CD14-positive monocyte (primary cell): ENCODE measurements around the gene CNTNAP5. TPM values are rescaled to one million over a fixed set of nuclear protein-coding genes. Genes with fewer than 3 reads are reported as not detected.

ENCODE experiments used
- DNase-seq, 3 donors: peaks; one replicate each; pipeline ENCODE4 v3.0.0-alpha.2; 2011 to 2022
- H2AFZ ChIP-seq: 2 replicates; pipeline ENCODE4 v1.6.0; 2012; ENCODE audit warnings: mild to moderate bottlenecking, low read depth, low read length, inconsistent platforms; ENCODE audit not compliant: insufficient read depth, poor library complexity, severe bottlenecking
- H3K27ac ChIP-seq, 2 donors: 1 replicate in 1 of 2; 2 replicates in 1 of 2; pipeline ENCODE4 v1.5.1; 2012 to 2013; ENCODE audit warnings: low read length in 2 of 2, control low read depth in 1 of 2, inconsistent platforms in 1 of 2, low read depth in 1 of 2, mild to moderate bottlenecking in 1 of 2
- H3K27me3 ChIP-seq, 2 donors: one replicate each; pipeline versions ENCODE4 v1.6.0 to v1.6.1; 2011 to 2013; ENCODE audit warnings: low read length in 2 of 2; ENCODE audit not compliant: control insufficient read depth in 2 of 2, insufficient read depth in 2 of 2
- H3K36me3 ChIP-seq, 2 donors: replicated peaks in 1 of 2; 1 replicate in 1 of 2; 2 replicates in 1 of 2; pipeline versions ENCODE4 v1.5.1 to v1.6.1; 2012 to 2013; ENCODE audit warnings: low read length in 2 of 2, control low read depth in 1 of 2, inconsistent platforms in 1 of 2, mild to moderate bottlenecking in 1 of 2; ENCODE audit not compliant: insufficient read depth in 2 of 2, control insufficient read depth in 1 of 2
- H3K4me1 ChIP-seq, 2 donors: 1 replicate in 1 of 2; 2 replicates in 1 of 2; pipeline versions ENCODE4 v1.5.1 to v1.6.1; 2012 to 2013; ENCODE audit warnings: low read length in 2 of 2, control low read depth in 1 of 2, inconsistent platforms in 1 of 2, mild to moderate bottlenecking in 1 of 2, moderate library complexity in 1 of 2; ENCODE audit not compliant: insufficient read depth in 2 of 2, control insufficient read depth in 1 of 2
- H3K4me2 ChIP-seq: replicated peaks from 2 replicates; pipeline ENCODE3; 2012; ENCODE audit warnings: low read length, moderate library complexity, mild to moderate bottlenecking; ENCODE audit not compliant: poor library complexity, severe bottlenecking; ENCODE audit errors: extremely low read depth
- H3K4me3 ChIP-seq, 3 experiments: fragments of 200-600 bp in 1 of 3; sonication (generic) in 1 of 3; replicated peaks in 1 of 3; 1 replicate in 2 of 3; 2 replicates in 1 of 3; pipeline ENCODE4 v1.5.1; 2011 to 2013; ENCODE audit warnings: low read length in 3 of 3, mild to moderate bottlenecking in 3 of 3, control low read depth in 2 of 3, low read depth in 2 of 3, inconsistent platforms in 1 of 3, moderate library complexity in 1 of 3
- H3K79me2 ChIP-seq: 2 replicates; pipeline ENCODE4 v1.6.0; 2012; ENCODE audit warnings: mild to moderate bottlenecking, control low read depth, inconsistent platforms, low read length, moderate library complexity; ENCODE audit not compliant: insufficient read depth
- H3K9ac ChIP-seq: 2 replicates; pipeline ENCODE4 v1.6.0; 2017; ENCODE audit warnings: low read length, mild to moderate bottlenecking; ENCODE audit not compliant: insufficient read depth, poor library complexity, severe bottlenecking
- H3K9me3 ChIP-seq, 2 donors: replicated peaks in 1 of 2; 1 replicate in 1 of 2; 2 replicates in 1 of 2; pipeline versions ENCODE4 v1.5.1 to v1.6.1; 2012 to 2013; ENCODE audit warnings: low read length in 2 of 2, control low read depth in 1 of 2; ENCODE audit not compliant: control insufficient read depth in 1 of 2, insufficient read depth in 1 of 2
- H4K20me1 ChIP-seq: 2 replicates; pipeline ENCODE4 v1.6.0; 2012; ENCODE audit warnings: mild to moderate bottlenecking, low read length, control low read depth, moderate library complexity; ENCODE audit not compliant: insufficient read depth
- H3K27ac Mint-ChIP-seq, 7 donors: one replicate each; pipeline ENCODE4 v1.8.0; 2020; ENCODE audit warnings: mild to moderate bottlenecking in 7 of 7, mixed read lengths in 7 of 7, moderate library complexity in 6 of 7, inconsistent platforms in 2 of 7
- H3K27me3 Mint-ChIP-seq, 3 donors: one replicate each; pipeline ENCODE4 v1.8.0; 2021 to 2022; ENCODE audit warnings: low read depth in 3 of 3, mild to moderate bottlenecking in 3 of 3, mixed read lengths in 3 of 3, moderate library complexity in 3 of 3, inconsistent platforms in 1 of 3
- H3K36me3 Mint-ChIP-seq, 2 donors: one replicate each; pipeline ENCODE4 v1.8.0; 2020; ENCODE audit warnings: mixed read lengths in 2 of 2, inconsistent platforms in 1 of 2, mild to moderate bottlenecking in 1 of 2
- H3K4me1 Mint-ChIP-seq: one replicate; pipeline ENCODE4 v1.8.0; 2020; ENCODE audit warnings: mild to moderate bottlenecking, mixed read lengths
- H3K4me3 Mint-ChIP-seq, 2 donors: one replicate each; pipeline ENCODE4 v1.8.0; 2020; ENCODE audit warnings: mild to moderate bottlenecking in 2 of 2, mixed read lengths in 2 of 2, moderate library complexity in 1 of 2
- H3K9me3 Mint-ChIP-seq, 7 donors: one replicate each; pipeline ENCODE4 v1.8.0; 2020 to 2022; ENCODE audit warnings: mixed read lengths in 7 of 7, mild to moderate bottlenecking in 6 of 7, moderate library complexity in 6 of 7, inconsistent platforms in 2 of 7
- WGBS: methylation state at CpG from one replicate; pipeline ENCODE4 v1.1.5; 2013; ENCODE audit warnings: missing lambda C conversion rate; ENCODE audit not compliant: insufficient coverage; 5-methylcytosine and 5-hydroxymethylcytosine counted together
- intact Hi-C, 2 donors: fragments of 100-400 bp; cut with micrococcal nuclease; formaldehyde crosslinking; loops; one replicate each; pipeline versions ENCODE4 v1.15.0 to v1.15.1; 2023
- polyA plus RNA-seq, 3 donors: library from polyadenylated mRNA; depleted of rRNA in 1 of 3; unstranded in 2 of 3; stranded (reverse) in 1 of 3; fragments of 300-500 nt in 2 of 3; fragments of >200 nt in 1 of 3; fragmentation: Illumina TruSeq in 2 of 3; gene quantifications; 1 replicate in 2 of 3; 2 replicates in 1 of 3; pipeline ENCODE4 v1.2.3, GENCODE V29; 2012 to 2021
- TF ChIP-seq, protein P1 (sequence below): fragments of 200-600 bp; IDR thresholded peaks from one replicate; pipeline ENCODE4 v1.8.0; 2022; ENCODE audit warnings: antibody characterized with exemption, mild to moderate bottlenecking

Gene CNTNAP5
- polyA plus RNA-seq, 3 donors, result not detected

DNA sequence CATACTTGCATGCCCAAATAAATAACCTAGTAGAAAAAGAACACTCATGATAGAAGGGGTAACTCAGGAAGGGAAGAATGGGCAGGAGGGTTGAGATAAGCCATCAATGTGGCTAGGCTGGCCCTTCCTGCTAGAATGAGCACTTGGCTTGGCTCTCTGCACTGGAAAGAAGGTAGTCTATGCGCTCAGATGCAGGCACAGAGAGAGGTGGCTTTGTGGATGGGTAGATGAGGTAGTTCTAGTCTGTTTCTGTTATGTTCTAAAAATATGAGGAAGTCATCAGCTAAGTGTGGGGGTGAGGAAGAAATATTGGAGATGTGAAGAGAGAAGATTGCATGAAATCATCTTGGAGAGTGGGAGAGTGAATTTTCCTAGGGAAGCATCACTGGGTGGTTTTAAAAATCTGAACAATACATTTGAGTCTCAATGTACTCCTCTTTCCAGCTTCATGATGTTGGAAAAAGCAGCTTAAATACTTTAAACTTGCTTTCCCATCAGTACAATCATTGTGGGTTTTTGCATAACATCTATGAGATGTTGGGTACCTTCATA, 357.1 kb downstream of the CNTNAP5 start:
- no peak overlapping the region for H3K9ac ChIP-seq
- no peak overlapping the region for H3K27ac ChIP-seq
- no peaks in the 10 kb centered on the region for H3K36me3 ChIP-seq
- H3K4me3 ChIP-seq, result no peak overlapping the region
- no peaks in the 10 kb centered on the region for H3K4me1 Mint-ChIP-seq
- no peak overlapping the region for H3K4me2 ChIP-seq
- TF ChIP-seq, protein P1, sequence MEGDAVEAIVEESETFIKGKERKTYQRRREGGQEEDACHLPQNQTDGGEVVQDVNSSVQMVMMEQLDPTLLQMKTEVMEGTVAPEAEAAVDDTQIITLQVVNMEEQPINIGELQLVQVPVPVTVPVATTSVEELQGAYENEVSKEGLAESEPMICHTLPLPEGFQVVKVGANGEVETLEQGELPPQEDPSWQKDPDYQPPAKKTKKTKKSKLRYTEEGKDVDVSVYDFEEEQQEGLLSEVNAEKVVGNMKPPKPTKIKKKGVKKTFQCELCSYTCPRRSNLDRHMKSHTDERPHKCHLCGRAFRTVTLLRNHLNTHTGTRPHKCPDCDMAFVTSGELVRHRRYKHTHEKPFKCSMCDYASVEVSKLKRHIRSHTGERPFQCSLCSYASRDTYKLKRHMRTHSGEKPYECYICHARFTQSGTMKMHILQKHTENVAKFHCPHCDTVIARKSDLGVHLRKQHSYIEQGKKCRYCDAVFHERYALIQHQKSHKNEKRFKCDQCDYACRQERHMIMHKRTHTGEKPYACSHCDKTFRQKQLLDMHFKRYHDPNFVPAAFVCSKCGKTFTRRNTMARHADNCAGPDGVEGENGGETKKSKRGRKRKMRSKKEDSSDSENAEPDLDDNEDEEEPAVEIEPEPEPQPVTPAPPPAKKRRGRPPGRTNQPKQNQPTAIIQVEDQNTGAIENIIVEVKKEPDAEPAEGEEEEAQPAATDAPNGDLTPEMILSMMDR, result no peak
- 89% methylated on average over 1 of the region's 1 CpG for WGBS
- no peaks in the 10 kb centered on the region for H3K4me1 ChIP-seq
- no peaks in the 10 kb centered on the region for H3K79me2 ChIP-seq
- H3K27ac Mint-ChIP-seq, result no peak overlapping the region
- H2AFZ ChIP-seq, result no peak overlapping the region
- intact Hi-C loops, result no loop called here
- DNase-seq, result no peak
- H3K9me3 ChIP-seq, result no peaks in the 10 kb centered on the region
- H3K27me3 ChIP-seq, result no peaks in the 10 kb centered on the region
- no peaks in the 10 kb centered on the region for H3K36me3 Mint-ChIP-seq
- peaks cover 0 to 1% (median 0%) of the 10 kb centered on the region in 7 donors for H3K9me3 Mint-ChIP-seq
- peaks cover 0 to 3% (median 0%) of the 10 kb centered on the region in 3 donors for H3K27me3 Mint-ChIP-seq
- H4K20me1 ChIP-seq, result no peaks in the 10 kb centered on the region
- H3K4me3 Mint-ChIP-seq, result no peak overlapping the region

DNA sequence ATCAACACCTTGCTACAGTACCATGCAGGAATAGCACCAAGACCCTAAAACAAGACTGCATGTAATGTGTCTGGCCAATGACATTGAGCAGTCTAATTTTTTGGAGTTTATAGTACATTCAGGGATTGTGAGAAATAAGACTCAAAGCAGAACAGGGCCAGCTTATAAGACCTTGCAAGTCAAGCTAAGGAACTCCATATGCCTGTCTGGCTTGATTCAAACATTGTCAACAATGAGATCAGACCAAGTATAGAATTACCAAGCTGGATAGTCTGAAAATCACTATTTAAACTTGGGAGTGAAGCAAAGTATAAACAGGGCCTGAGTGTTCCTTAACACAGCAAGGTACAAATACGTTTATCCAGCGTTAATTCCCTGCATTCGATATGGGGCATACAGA, 370.9 kb downstream of the CNTNAP5 start:
- H3K36me3 ChIP-seq, result no peaks in the 10 kb centered on the region
- no peaks in the 10 kb centered on the region for H3K4me1 ChIP-seq
- no peaks in the 10 kb centered on the region for H3K27me3 Mint-ChIP-seq
- no peak overlapping the region for H2AFZ ChIP-seq
- H3K27me3 ChIP-seq, result no peaks in the 10 kb centered on the region
- H3K36me3 Mint-ChIP-seq, result no peaks in the 10 kb centered on the region
- intact Hi-C loops, result no loop called here
- no peaks in the 10 kb centered on the region for H3K4me1 Mint-ChIP-seq
- no peak overlapping the region for H3K9ac ChIP-seq
- TF ChIP-seq, protein P1, result no peak
- no peaks in the 10 kb centered on the region for H3K79me2 ChIP-seq
- H3K9me3 Mint-ChIP-seq, result peaks cover 0 to 4% (median 2%) of the 10 kb centered on the region in 7 donors
- no peaks in the 10 kb centered on the region for H4K20me1 ChIP-seq
- DNase-seq, result no peak
- no peak overlapping the region for H3K4me3 ChIP-seq
- no peaks in the 10 kb centered on the region for H3K9me3 ChIP-seq
- H3K4me3 Mint-ChIP-seq, result no peak overlapping the region
- no peak overlapping the region for H3K4me2 ChIP-seq
- WGBS, result 95% methylated on average over 3 of the region's 3 CpGs
- H3K27ac Mint-ChIP-seq, result no peak overlapping the region
- no peak overlapping the region for H3K27ac ChIP-seq
